K562 (cell line): ENCODE results near the gene HSD17B3. TPM values are rescaled to one million over a fixed set of nuclear protein-coding genes. Genes with fewer than 3 reads are reported as not detected.

ENCODE experiments used
- ATAC-seq: fragments of 200-7000 bp; cut with Tn5 transposase; 3 replicates; pipeline ENCODE4 v1.9.1; 2020; ENCODE audit warnings: moderate library complexity
- BruUV-seq: library from RNA; stranded (reverse); fragments of 400-500 nt; replicated peaks from 2 replicates; lab custom pipeline; 2021; lab: Mats Ljungman, UMichigan
- CTCF ChIA-PET: fragments of 300-600 bp; formaldehyde crosslinking; extraction: SDS; loops from one replicate; lab custom pipeline; 2021; ENCODE audit warnings: low intra/inter-chr PET ratio; lab: Yijun Ruan, JAX
- POLR2A ChIA-PET: fragments of 300-600, 350-650 bp; sonication (Branson Sonifier 250); formaldehyde crosslinking; extraction: SDS; loops from one replicate; lab custom pipeline; 2021; ENCODE audit warnings: antibody characterized with exemption, inconsistent platforms; lab: Yijun Ruan, JAX
- DNase-seq, 4 experiments: peaks; one replicate each; pipeline versions ENCODE4 v3.0.0 to v3.0.0-alpha.2; 2011 to 2018; ENCODE audit warnings: low spot score in 3 of 4, mixed read lengths in 3 of 4; ENCODE audit errors: extremely low read depth in 1 of 4
- FAIRE-seq: peaks from 2 replicates; lab custom pipeline; 2011; peaks lifted over from hg19 to GRCh38; lab: Jason Lieb, UNC
- H2AFZ ChIP-seq: 2 replicates; pipeline ENCODE4 v1.6.0; 2011; ENCODE audit warnings: low read depth, low read length, control low read depth, inconsistent platforms
- H3K27ac ChIP-seq: fragments of 200-600 bp; 3 replicates; pipeline ENCODE4 v1.8.0; 2011; ENCODE audit warnings: low read depth, mild to moderate bottlenecking, control low read depth, inconsistent platforms, low read length, moderate library complexity, mixed read lengths; ENCODE audit errors: extremely low read depth
- H3K27me3 ChIP-seq, 2 experiments: fragments of 300-600 bp in 1 of 2; 2 replicates in 1 of 2; 3 replicates in 1 of 2; pipeline versions ENCODE4 v1.6.0 to v1.8.0; 2011; ENCODE audit warnings: inconsistent platforms in 2 of 2, low read length in 2 of 2, mild to moderate bottlenecking in 1 of 2, mixed read lengths in 1 of 2, moderate library complexity in 1 of 2; ENCODE audit not compliant: control insufficient read depth in 2 of 2, insufficient read depth in 2 of 2
- H3K36me3 ChIP-seq: fragments of 300-600 bp; 3 replicates; pipeline ENCODE4 v1.8.0; 2011; ENCODE audit warnings: mild to moderate bottlenecking, low read length, inconsistent platforms; ENCODE audit not compliant: control insufficient read depth, insufficient read depth
- H3K4me1 ChIP-seq, 2 experiments: fragments of 200-600 bp in 1 of 2; replicated peaks in 1 of 2; 2 replicates in 1 of 2; 3 replicates in 1 of 2; pipeline versions ENCODE4 v1.5.1 to v1.8.0; 2011; ENCODE audit warnings: inconsistent platforms in 2 of 2, low read length in 2 of 2, mild to moderate bottlenecking in 1 of 2, mixed read lengths in 1 of 2, moderate library complexity in 1 of 2; ENCODE audit not compliant: control insufficient read depth in 2 of 2, insufficient read depth in 2 of 2
- H3K4me2 ChIP-seq: 2 replicates; pipeline ENCODE4 v1.6.1; 2011; ENCODE audit warnings: low read length, control low read depth, inconsistent platforms, mixed read lengths; ENCODE audit not compliant: insufficient read depth
- H3K4me3 ChIP-seq: fragments of 200-600 bp; sonication (generic), shearing (Covaris generic); 2 replicates; pipeline ENCODE4 v1.5.1; 2016; ENCODE audit warnings: control low read depth, inconsistent platforms
- H3K79me2 ChIP-seq: fragments of 200-600 bp; 3 replicates; pipeline ENCODE4 v1.8.0; 2011; ENCODE audit warnings: low read length, inconsistent platforms; ENCODE audit not compliant: control insufficient read depth, insufficient read depth
- H3K9ac ChIP-seq, 2 experiments: 2 replicates each; pipeline versions ENCODE4 v1.6.0 to v1.6.1; 2011; ENCODE audit warnings: low read depth in 2 of 2, low read length in 2 of 2, control low read depth in 1 of 2, inconsistent platforms in 1 of 2, mild to moderate bottlenecking in 1 of 2, mixed read lengths in 1 of 2; ENCODE audit not compliant: insufficient read depth in 1 of 2
- H3K9me1 ChIP-seq: one replicate; pipeline ENCODE4 v1.6.0; 2011; ENCODE audit warnings: inconsistent platforms, mild to moderate bottlenecking, low read length, moderate library complexity; ENCODE audit not compliant: control insufficient read depth, insufficient read depth
- H3K9me3 ChIP-seq: replicated peaks from 2 replicates; pipeline ENCODE4 v1.5.1; 2011; ENCODE audit warnings: low read depth, low read length, inconsistent platforms; ENCODE audit not compliant: control insufficient read depth, insufficient read depth
- H4K20me1 ChIP-seq: replicated peaks from 2 replicates; pipeline ENCODE4 v1.6.1; 2011; ENCODE audit warnings: low read length, inconsistent platforms, mixed read lengths; ENCODE audit not compliant: control insufficient read depth, insufficient read depth
- C11orf30 ChIP-seq: fragments of 450-650 bp; IDR thresholded peaks from 2 replicates; pipeline ENCODE4 v1.6.1; 2016; ENCODE audit warnings: low read depth, mild to moderate bottlenecking
- MAFF ChIP-seq: IDR thresholded peaks from 2 replicates; pipeline ENCODE4 v1.6.1; 2012; ENCODE audit warnings: low read length, improper control_type of control experiment
- MAFG ChIP-seq: fragments of 450-650 bp; conservative IDR thresholded peaks from 2 replicates; pipeline ENCODE4 v1.6.1; 2016; ENCODE audit warnings: missing genetic modification characterization, missing compliant biosample characterization
- MAFK ChIP-seq: IDR thresholded peaks from 2 replicates; pipeline ENCODE4 v1.6.1; 2011; ENCODE audit warnings: low read length, improper control_type of control experiment
- TSC22D4 ChIP-seq: fragments of 450-650 bp; IDR thresholded peaks from 2 replicates; pipeline ENCODE4 v1.6.1; 2016; ENCODE audit warnings: missing genetic modification characterization, missing biosample characterization, control low read depth
- ZNF316 ChIP-seq: fragments of 450-650 bp; IDR thresholded peaks from 2 replicates; pipeline ENCODE4 v1.6.1; 2016
- ZNF583 ChIP-seq: fragments of 250-450 bp; sonication (Bioruptor Pico); IDR thresholded peaks from 2 replicates; pipeline ENCODE4 v1.4.0; 2020
- ZNF764 ChIP-seq: fragments of 250-450 bp; sonication (Bioruptor Pico); IDR thresholded peaks from 2 replicates; pipeline ENCODE4 v1.4.0; 2020; ENCODE audit warnings: low read depth, mild to moderate bottlenecking, moderate library complexity
- WGBS: fragments of 100-300 bp; shearing (Covaris generic); methylation state at CpG from one replicate; pipeline ENCODE4 v1.1.6; 2016; ENCODE audit warnings: low coverage, mixed read lengths; ENCODE audit not compliant: insufficient coverage; ENCODE audit errors: missing lambda C conversion rate; 5-methylcytosine and 5-hydroxymethylcytosine counted together
- in situ Hi-C: fragments of 300-500 bp; cut with MboI; formaldehyde crosslinking; loops from 4 replicates; pipeline ENCODE4 v1.15.0; 2018; ENCODE audit warnings: inconsistent platforms, mixed read lengths
- intact Hi-C: fragments of 100-400 bp; cut with micrococcal nuclease; formaldehyde crosslinking; loops from 2 replicates; pipeline ENCODE4 v1.14.2; 2022
- polyA plus RNA-seq, 8 experiments: library from polyadenylated mRNA; depleted of rRNA in 4 of 8; stranded (reverse) in 5 of 8; unstranded in 3 of 8; fragments of >200 nt; fragmentation: Nextera tagmentation in 2 of 8; fragmentation: Illumina TruSeq in 1 of 8; extraction: Ambion mirVana in 2 of 8; extraction: Trizol in 1 of 8; gene quantifications; 2 replicates each; pipeline versions ENCODE4 v1.2.1 to v1.2.3, GENCODE V29; 2011 to 2014; ENCODE audit warnings: inconsistent platforms in 1 of 8, missing spikeins in 1 of 8
- total RNA-seq, 7 experiments: library from RNA; depleted of rRNA in 6 of 7; stranded (reverse); fragments of >200 nt in 6 of 7; fragmentation: Illumina TruSeq in 2 of 7; extraction: Trizol in 2 of 7; gene quantifications; 2 replicates each; pipeline versions ENCODE4 v1.2.1 to v1.2.3, GENCODE V29; 2011 to 2021; ENCODE audit warnings: low replicate concordance in 1 of 7

The HSD17B3 gene
- total and polyA plus RNA-seq, 9 of the 15 experiments (the other 6 are each of a cell fraction or from before 2014, with no cell fraction given) = not detected

DNA sequence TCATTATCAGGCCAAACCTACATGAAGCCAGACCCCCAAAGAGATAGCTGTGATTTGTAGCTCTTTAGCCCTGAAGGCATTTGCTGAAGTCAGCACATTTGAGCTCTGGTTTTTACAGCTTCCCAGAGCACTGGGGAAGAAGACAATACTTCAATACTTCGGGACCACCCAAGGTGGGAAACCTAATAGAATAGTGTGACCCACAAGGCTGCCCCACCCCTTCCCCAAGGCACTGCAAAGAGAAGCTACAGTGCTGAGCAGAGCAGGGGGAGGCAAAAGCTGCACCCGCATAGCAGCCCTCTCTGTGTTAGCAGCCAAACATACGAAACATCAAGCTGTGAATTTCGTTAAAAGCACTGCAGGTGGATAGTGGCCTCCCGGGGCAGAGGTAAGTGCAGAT lies 87.3 kb downstream of the HSD17B3 start:
- WGBS = 0% methylated on average over 5 of the region's 5 CpGs
- intact Hi-C loops (loop anchor here (5.0 kb wide), 1 partner anchor 487 kb away; no protein-coding TSS in a partner anchor), in situ Hi-C loops (loop anchor here (10.0 kb wide), 1 partner anchor 940 kb away; no protein-coding TSS in a partner anchor)
- no peak for DNase-seq
- Histone ChIP-seq H2AFZ (no peak overlapping the region), H3K4me1 (peaks cover 4 to 18% of the 10 kb centered on the region in 2 experiments; a peak in 2 of 5 replicates), H3K4me2 (no peak overlapping the region), H3K36me3 (no peaks in the 10 kb centered on the region), H3K27me3 (peaks cover 8 to 60% of the 10 kb centered on the region in 2 experiments; a peak in 4 of 5 replicates), H3K9me3 (no peaks in the 10 kb centered on the region), H3K79me2 (no peaks in the 10 kb centered on the region), H3K9ac (no peak overlapping the region), H3K9me1 (no peaks in the 10 kb centered on the region), H4K20me1 (no peaks in the 10 kb centered on the region), H3K4me3 (no peak overlapping the region), H3K27ac (no peak overlapping the region)
- CTCF ChIA-PET = no interaction called here
- no peak for ATAC-seq
- POLR2A ChIA-PET = no interaction called here
- FAIRE-seq = no peak
- peak; percentile 72 for TF ChIP-seq MAFK
- TF ChIP-seq C11orf30 = peak; percentile 60; the same call in 1 of the 2 replicates
- TF ChIP-seq TSC22D4 (tag) = no peak
- TF ChIP-seq MAFF = peak; percentile 75
- TF ChIP-seq ZNF316 = peak; percentile 61
- TF ChIP-seq ZNF764 (CRISPR knock-in tag) = no peak
- TF ChIP-seq MAFG (tag) = peak; percentile 58
- TF ChIP-seq ZNF583 (CRISPR knock-in tag) = no peak
- BruUV-seq = no TSS peak
